ENCODE results near the gene RPS6KA1. TPM values are rescaled to one million over a fixed set of nuclear protein-coding genes. Genes with fewer than 3 reads are reported as not detected.
"Not testable (repeated sequence)": the region's sequence is repeated elsewhere in the genome, so short reads cannot be mapped to it uniquely, and the experiment has no call there.

Gene RPS6KA1
- polyA plus RNA-seq, 1 experiment = 3.2 TPM

DNA sequence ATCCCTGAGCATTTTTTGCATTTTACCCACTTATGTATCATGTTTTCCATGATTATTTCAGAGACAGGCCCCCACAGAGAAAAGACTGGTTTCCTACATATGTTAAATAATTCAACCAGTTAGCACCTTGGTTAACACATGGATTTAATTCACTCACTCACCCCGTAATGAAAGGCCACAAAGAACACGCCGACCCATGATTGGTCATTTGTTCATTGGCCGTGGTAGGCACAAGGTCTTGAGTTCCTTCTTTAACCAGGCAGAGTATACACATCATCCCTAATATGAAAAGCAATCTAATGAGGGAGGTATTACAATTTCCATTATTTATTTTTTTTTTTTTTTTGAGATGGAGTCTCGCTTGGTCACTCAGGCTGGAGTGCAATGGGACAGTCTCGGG lies 50.6 kb downstream of the RPS6KA1 start:
- H3K4me3 ChIP-seq (ENCODE audit: low read depth, low read length) = no peak overlapping the region
- no peaks in the 10 kb centered on the region for H3K27me3 ChIP-seq (ENCODE audit: control insufficient read depth, insufficient read depth, low read length)
- no peaks in the 10 kb centered on the region for H3K36me3 ChIP-seq (ENCODE audit: control insufficient read depth, insufficient read depth, low read length)
- ChIA-PET CTCF (interaction anchor here (1.1 kb wide), 1 partner anchor 79 kb away, joined by 3 read pairs; no protein-coding TSS in a partner anchor), POLR2A (no interaction called here)
- TF ChIP-seq, protein P1, sequence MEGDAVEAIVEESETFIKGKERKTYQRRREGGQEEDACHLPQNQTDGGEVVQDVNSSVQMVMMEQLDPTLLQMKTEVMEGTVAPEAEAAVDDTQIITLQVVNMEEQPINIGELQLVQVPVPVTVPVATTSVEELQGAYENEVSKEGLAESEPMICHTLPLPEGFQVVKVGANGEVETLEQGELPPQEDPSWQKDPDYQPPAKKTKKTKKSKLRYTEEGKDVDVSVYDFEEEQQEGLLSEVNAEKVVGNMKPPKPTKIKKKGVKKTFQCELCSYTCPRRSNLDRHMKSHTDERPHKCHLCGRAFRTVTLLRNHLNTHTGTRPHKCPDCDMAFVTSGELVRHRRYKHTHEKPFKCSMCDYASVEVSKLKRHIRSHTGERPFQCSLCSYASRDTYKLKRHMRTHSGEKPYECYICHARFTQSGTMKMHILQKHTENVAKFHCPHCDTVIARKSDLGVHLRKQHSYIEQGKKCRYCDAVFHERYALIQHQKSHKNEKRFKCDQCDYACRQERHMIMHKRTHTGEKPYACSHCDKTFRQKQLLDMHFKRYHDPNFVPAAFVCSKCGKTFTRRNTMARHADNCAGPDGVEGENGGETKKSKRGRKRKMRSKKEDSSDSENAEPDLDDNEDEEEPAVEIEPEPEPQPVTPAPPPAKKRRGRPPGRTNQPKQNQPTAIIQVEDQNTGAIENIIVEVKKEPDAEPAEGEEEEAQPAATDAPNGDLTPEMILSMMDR (IDR thresholded peaks at IDR 0.05; ENCODE audit: insufficient read depth, low read depth, low read length) = no peak
- DNase-seq (ENCODE audit: low read depth) = no peak

DNA sequence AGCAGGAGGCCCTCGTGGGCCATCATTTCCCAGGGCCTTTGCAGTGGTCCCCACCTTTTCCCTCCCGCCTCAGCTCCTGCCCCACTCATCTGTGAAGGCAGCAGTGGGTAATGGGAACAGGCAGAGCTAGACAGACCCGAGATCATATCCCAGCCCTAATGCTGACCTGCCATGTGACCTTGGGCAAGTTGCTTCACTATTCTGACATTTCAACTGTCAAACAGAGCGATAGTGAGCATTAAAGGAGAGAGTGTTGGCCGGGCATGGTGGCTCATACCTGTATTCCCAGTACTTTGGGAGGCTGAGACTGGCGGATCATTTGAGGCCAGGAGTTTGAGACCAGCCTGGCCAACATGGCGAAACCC lies 51.7 kb downstream of the RPS6KA1 start:
- ChIA-PET POLR2A (no interaction called here), CTCF (interaction anchor here (1.0 to 1.6 kb wide), 3 partner anchors 11 to 208 kb away, joined by 3 to 5 read pairs (median 4); no protein-coding TSS in a partner anchor)
- TF ChIP-seq, protein P1 (IDR thresholded peaks at IDR 0.05; ENCODE audit: insufficient read depth, low read depth, low read length) = no peak
- H3K27me3 ChIP-seq (ENCODE audit: control insufficient read depth, insufficient read depth, low read length) = no peaks in the 10 kb centered on the region
- no peaks in the 10 kb centered on the region for H3K36me3 ChIP-seq (ENCODE audit: control insufficient read depth, insufficient read depth, low read length)
- no peak for DNase-seq (ENCODE audit: low read depth)
- no peak overlapping the region for H3K4me3 ChIP-seq (ENCODE audit: low read depth, low read length)

DNA sequence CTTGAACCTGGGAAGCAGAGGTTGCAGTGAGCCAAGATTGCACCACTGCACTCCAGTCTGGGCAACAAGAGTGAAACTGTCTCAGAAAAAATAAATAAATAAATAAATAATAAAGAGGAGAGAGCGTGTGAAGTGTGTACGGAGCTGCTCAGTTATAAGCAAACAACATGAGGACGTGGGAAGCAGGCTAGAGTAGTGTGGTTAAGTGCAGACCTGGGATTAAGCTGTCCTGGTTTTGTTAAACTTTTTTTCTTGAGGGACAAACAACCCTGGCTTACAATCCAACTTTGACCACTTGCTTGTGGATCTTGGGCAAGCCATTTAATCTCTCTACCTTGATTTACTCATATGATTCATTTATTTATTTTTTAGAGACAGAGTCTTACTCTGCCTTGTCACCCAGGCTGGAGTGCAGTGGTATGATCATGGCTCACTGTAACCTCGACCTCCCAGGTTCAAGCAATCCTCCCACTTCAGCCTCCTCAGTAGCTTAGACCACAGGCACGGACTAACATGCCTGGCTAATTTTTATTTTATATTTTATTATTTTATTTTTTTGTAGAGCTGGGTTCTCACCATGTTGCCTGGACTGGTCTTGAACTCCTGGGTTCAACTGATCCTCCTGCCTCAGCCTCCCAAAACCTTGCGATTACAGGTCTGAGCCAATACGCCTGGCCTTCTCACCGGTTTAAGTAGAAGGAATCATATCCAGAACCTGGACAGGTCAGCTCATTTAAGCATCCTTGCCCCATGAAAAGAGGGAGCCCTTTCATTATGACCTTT lies 52.7 kb downstream of the RPS6KA1 start:
- no peak for DNase-seq (ENCODE audit: low read depth)
- TF ChIP-seq, protein P1 (IDR thresholded peaks at IDR 0.05; ENCODE audit: insufficient read depth, low read depth, low read length) = no peak
- Histone ChIP-seq H3K36me3 (ENCODE audit: control insufficient read depth, insufficient read depth, low read length) (no peaks in the 10 kb centered on the region), H3K27me3 (ENCODE audit: control insufficient read depth, insufficient read depth, low read length) (no peaks in the 10 kb centered on the region), H3K4me3 (ENCODE audit: low read depth, low read length) (no peak overlapping the region)
- ChIA-PET POLR2A (no interaction called here), CTCF (interaction anchor here (1.0 to 1.6 kb wide), 5 partner anchors 10 to 207 kb away, joined by 3 to 5 read pairs (median 4); no protein-coding TSS in a partner anchor)

DNA sequence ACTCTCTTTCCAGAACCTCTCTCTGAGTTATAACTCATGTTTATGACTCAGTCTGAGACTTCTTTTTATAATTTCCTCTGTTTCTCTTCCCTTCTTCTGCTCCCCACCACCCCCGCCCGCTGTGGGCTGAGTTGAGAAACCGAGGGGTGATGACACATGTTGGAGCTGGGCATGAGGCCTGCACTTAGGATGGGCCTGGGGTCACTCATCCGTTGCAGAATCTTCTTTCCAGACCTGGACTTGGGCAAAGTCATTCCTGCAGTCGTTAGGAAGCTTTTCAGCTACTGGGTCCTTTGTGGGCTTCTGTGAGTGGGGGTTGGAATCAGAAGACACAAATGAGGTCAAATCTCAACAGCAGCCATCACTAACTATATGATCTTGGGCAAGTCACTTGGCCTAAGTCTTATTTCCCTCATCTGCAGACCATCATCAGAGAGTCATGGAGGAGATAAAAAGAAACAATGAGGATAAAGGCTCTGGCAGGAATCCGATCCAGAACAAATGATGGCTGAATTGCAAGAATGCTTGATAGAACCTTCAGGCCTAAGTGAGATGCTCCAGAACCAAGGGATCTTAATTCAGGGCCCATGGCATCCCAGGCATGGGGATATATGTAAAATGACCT lies 53.4 kb downstream of the RPS6KA1 start:
- ChIA-PET CTCF (interaction anchor here (1.0 to 1.6 kb wide), 3 partner anchors 10 to 16 kb away, joined by 4 read pairs; no protein-coding TSS in a partner anchor), POLR2A (no interaction called here)
- H3K4me3 ChIP-seq (ENCODE audit: low read depth, low read length) = no peak overlapping the region
- peak; percentile 26 for DNase-seq (ENCODE audit: low read depth)
- H3K36me3 ChIP-seq (ENCODE audit: control insufficient read depth, insufficient read depth, low read length) = no peaks in the 10 kb centered on the region
- no peaks in the 10 kb centered on the region for H3K27me3 ChIP-seq (ENCODE audit: control insufficient read depth, insufficient read depth, low read length)
- TF ChIP-seq, protein P1 (IDR thresholded peaks at IDR 0.05; ENCODE audit: insufficient read depth, low read depth, low read length) = no peak

DNA sequence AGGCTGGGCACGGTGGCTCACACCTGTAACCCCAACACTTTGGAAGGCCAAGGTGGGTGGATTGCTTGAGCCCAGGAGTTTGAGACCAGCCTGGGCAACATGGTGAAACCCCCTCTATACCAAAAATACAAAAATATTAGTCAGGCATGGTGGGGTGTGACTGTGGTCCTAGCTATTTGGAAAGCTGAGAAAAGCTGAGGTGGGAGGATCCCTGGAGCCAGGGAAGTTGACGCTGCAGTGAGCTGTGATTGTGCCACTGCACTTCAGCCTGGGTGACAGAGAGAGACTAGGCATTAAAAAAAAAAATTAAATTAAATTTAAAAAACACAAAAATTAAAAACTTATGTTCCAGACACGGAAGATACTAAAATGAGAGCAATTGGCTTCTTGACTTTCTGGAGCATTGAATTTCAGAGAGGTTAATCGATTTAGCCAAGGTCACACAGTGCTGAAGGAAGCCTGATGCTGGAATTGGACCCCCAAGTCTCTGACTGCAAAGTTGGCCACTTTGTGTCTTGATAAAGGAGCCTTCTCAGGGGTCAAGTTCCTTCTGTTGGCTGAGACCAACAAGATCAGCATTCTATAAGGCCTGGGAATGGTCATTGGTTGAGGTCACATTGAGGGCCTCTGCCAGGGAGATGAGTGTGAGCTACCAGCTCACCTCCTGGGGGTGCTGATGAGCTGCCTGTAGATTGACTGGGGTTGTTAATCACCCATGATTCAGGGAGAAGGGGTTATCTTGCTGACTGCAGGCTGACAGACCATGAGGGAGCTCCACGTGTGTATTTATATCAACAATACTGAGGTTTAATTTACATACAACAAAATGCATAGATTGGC lies 54.3 kb downstream of the RPS6KA1 start:
- H3K4me3 ChIP-seq (ENCODE audit: low read depth, low read length) = no peak overlapping the region
- no peaks in the 10 kb centered on the region for H3K27me3 ChIP-seq (ENCODE audit: control insufficient read depth, insufficient read depth, low read length)
- ChIA-PET CTCF (no interaction called here), POLR2A (no interaction called here)
- no peaks in the 10 kb centered on the region for H3K36me3 ChIP-seq (ENCODE audit: control insufficient read depth, insufficient read depth, low read length)
- no peak for DNase-seq (ENCODE audit: low read depth)
- TF ChIP-seq, protein P1 (IDR thresholded peaks at IDR 0.05; ENCODE audit: insufficient read depth, low read depth, low read length) = no peak

DNA sequence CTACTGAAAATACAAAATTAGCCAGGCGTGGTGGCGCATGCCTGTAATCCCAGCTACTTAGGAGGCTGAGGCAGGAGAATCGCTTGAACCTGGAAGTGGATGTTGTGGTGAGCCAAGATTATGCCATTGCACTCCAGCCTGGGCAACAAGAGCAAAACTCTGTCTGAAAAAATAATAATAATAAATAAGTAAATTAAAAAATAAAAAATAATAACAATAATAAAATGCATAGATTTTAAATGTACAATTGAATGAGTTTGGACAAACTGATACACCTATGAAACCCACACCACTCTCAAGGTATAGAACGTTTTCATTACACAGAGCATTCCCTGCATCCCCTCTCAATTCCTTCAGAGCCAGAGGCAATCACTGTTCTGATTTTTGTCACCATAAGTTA lies 55.0 kb downstream of the RPS6KA1 start:
- POLR2A ChIA-PET; H3K27me3 ChIP-seq (ENCODE audit: control insufficient read depth, insufficient read depth, low read length); CTCF ChIA-PET; H3K4me3 ChIP-seq (ENCODE audit: low read depth, low read length); DNase-seq (ENCODE audit: low read depth); H3K36me3 ChIP-seq (ENCODE audit: control insufficient read depth, insufficient read depth, low read length): not testable (repeated sequence)
